Placental epithelial cell (primary cell): ENCODE results near the gene CEBPA. TPM values are rescaled to one million over a fixed set of nuclear protein-coding genes. Genes with fewer than 3 reads are reported as not detected.

Experiments
- total RNA-seq: library from RNA; depleted of rRNA; stranded (reverse); fragments of >200 nt; gene quantifications from 2 replicates; pipeline ENCODE4 v1.2.3, GENCODE V29; 2012

CEBPA gene
- total RNA-seq = 2.7 and 12.6 TPM in 2 replicates

DNA sequence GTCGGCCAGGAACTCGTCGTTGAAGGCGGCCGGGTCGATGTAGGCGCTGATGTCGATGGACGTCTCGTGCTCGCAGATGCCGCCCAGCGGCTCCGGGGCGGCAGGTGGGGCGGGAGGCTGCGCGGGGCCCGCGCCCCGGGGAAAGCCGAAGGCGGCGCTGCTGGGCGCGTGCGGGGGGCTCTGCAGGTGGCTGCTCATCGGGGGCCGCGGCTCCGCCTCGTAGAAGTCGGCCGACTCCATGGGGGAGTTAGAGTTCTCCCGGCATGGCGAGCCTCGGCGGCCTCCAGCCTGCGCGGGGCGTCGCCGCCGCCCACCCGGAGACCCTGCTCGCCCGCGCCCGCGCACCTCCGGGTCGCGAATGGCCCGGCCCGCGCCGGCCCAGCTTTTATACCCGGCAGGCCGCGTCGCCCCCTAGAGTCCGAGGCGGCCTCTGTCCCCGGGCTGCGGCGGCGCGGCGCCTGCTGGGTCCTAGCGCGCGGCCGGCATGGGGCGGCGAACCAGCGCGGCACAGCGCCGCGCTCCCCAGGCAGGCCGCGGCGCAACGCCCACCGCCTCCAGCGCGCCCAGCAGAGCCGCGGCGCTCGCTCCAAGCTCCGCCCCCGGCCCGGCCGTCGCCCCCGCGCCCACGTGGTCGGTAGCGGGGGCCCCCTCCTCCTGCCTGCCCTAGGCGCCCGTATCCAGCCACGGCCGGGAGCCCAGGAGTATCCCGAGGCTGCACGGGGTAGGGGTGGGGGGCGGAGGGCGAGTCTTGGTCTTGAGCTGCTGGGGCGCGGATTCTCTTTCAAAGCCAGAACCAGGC, at the start of gene CEBPA:
TSS of gene CEBPA (minus strand) at position 360 of the 799 bp plus-strand sequence. CDS start at position 240, 120 bp downstream.

Other genes starting within 250 kb of the CEBPA start
- 17.2 and 23.6 TPM in 2 replicates for gene RHPN2, start 237.6 kb downstream of the CEBPA start, total RNA-seq
- gene GPATCH1, start 221.4 kb downstream of the CEBPA start, total RNA-seq = 6.0 and 14.5 TPM in 2 replicates
- gene WDR88, start 170.4 kb downstream of the CEBPA start, total RNA-seq = not detected in 2 replicates
- gene LRP3, start 108.2 kb downstream of the CEBPA start, total RNA-seq = 10.8 and 14.5 TPM in 2 replicates
- gene SLC7A10, start 76.7 kb downstream of the CEBPA start, total RNA-seq = not detected in 2 replicates
- 14.1 and 20.0 TPM in 2 replicates for gene CEBPG, start 71.2 kb upstream of the CEBPA start, total RNA-seq
- gene PEPD, start 219.3 kb upstream of the CEBPA start, total RNA-seq = 41.2 and 63.9 TPM in 2 replicates